ENCODE data around the gene SEC14L1.

Gene SEC14L1

DNA sequence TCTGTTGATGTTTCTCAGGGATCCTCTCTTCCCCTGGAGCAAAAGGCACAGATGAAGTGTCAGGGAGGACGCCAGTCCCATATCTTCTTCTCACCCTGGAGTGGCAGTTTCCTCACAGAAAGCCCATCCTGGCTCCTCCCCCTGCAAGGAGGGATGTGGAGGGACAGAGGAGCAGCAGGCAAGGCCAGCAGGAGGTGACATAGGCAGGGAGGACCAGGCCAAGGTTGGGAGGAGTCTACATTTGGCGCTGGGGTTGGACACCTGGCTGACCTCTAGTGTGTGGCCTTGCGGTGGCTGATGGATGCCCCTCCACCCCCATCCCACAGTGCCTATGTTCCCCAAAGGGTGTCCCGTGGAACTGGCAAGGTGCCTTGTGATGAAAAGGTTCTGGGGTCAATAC is 125.4 kb downstream of the SEC14L1 start:
- no peak overlapping the region for H3K4me3 ChIP-seq (ENCODE audit: low read depth, low read length)
- H3K9me3 ChIP-seq (ENCODE audit: control insufficient read depth, insufficient read depth, low read depth, low read length): no peaks in the 10 kb centered on the region
- no peak overlapping the region for H3K27ac ChIP-seq (ENCODE audit: extremely low read depth, low read depth, low read length)
- TF ChIP-seq, protein P1, sequence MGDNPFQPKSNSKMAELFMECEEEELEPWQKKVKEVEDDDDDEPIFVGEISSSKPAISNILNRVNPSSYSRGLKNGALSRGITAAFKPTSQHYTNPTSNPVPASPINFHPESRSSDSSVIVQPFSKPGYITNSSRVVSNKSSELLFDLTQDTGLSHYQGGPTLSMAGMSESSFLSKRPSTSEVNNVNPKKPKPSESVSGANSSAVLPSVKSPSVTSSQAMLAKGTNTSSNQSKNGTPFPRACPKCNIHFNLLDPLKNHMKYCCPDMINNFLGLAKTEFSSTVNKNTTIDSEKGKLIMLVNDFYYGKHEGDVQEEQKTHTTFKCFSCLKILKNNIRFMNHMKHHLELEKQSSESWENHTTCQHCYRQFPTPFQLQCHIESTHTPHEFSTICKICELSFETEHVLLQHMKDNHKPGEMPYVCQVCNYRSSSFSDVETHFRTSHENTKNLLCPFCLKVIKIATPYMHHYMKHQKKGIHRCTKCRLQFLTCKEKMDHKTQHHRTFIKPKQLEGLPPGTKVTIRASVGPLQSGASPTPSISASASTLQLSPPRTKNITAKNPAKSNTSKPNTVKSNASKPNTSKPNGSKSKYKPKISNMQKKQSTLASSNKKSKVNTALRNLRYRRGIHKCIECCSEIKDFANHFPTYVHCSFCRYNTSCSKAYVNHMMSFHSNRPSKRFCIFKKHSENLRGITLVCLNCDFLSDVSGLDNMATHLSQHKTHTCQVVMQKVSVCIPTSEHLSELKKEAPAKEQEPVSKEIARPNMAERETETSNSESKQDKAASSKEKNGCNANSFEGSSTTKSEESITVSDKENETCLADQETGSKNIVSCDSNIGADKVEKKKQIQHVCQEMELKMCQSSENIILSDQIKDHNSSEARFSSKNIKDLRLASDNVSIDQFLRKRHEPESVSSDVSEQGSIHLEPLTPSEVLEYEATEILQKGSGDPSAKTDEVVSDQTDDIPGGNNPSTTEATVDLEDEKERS (tag by site-specific recombination; IDR thresholded peaks at IDR 0.05): no peak
- no peak for TF ChIP-seq ZNF266 (tag by site-specific recombination; IDR thresholded peaks at IDR 0.05; ENCODE audit: low read depth)
- TF ChIP-seq AEBP2 (tag by site-specific recombination; IDR thresholded peaks at IDR 0.05; ENCODE audit: borderline replicate concordance): no peak
- TF ChIP-seq, protein P2, sequence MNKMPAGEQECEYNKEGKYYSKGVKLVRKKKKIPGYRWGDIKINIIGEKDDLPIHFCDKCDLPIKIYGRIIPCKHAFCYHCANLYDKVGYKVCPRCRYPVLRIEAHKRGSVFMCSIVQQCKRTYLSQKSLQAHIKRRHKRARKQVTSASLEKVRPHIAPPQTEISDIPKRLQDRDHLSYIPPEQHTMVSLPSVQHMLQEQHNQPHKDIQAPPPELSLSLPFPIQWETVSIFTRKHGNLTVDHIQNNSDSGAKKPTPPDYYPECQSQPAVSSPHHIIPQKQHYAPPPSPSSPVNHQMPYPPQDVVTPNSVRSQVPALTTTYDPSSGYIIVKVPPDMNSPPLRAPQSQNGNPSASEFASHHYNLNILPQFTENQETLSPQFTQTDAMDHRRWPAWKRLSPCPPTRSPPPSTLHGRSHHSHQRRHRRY (tag by site-specific recombination; IDR thresholded peaks at IDR 0.05): no peak
- TF ChIP-seq ZNF391 (tag by site-specific recombination; IDR thresholded peaks at IDR 0.05; ENCODE audit: borderline replicate concordance, low read depth): no peak
- no peak for TF ChIP-seq ZSCAN16 (tag by site-specific recombination; IDR thresholded peaks at IDR 0.05)
- TF ChIP-seq ZNF624 (tag by site-specific recombination; IDR thresholded peaks at IDR 0.05): no peak
- no peak for TF ChIP-seq ZNF335 (tag by site-specific recombination; conservative IDR thresholded peaks at IDR 0.05)
- no peak for TF ChIP-seq ZNF362 (tag by site-specific recombination; IDR thresholded peaks at IDR 0.05)
- TF ChIP-seq ZNF658 (tag by site-specific recombination; IDR thresholded peaks at IDR 0.05): no peak
- no peak for TF ChIP-seq ZNF701 (tag by site-specific recombination; IDR thresholded peaks at IDR 0.05)
- no peak for TF ChIP-seq WT1 (tag by site-specific recombination; IDR thresholded peaks at IDR 0.05)
- TF ChIP-seq ZNF2 (tag by site-specific recombination; IDR thresholded peaks at IDR 0.05): no peak
- no peak for TF ChIP-seq ZNF155 (tag by site-specific recombination; IDR thresholded peaks at IDR 0.05)
- TF ChIP-seq KLF10 (tag by site-specific recombination; IDR thresholded peaks at IDR 0.05): no peak
- no peak for TF ChIP-seq ZNF416 (tag by site-specific recombination; IDR thresholded peaks at IDR 0.05)
- no peaks in the 10 kb centered on the region for H3K36me3 ChIP-seq (ENCODE audit: control insufficient read depth in 2 of 2, insufficient read depth in 1 of 2, low read length in 2 of 2)
- ChIA-PET CTCF (interaction anchor here (0.6 to 1.8 kb wide), 4 partner anchors 11 to 736 kb away, joined by 3 to 5 read pairs (median 3); no protein-coding TSS in a partner anchor), POLR2A (interaction anchor here (0.6 kb wide), 1 partner anchor 120 kb away, joined by 4 read pairs; no protein-coding TSS in a partner anchor)
- no peaks in the 10 kb centered on the region for H3K4me1 ChIP-seq (ENCODE audit: control insufficient read depth, insufficient read depth, low read length)
